HCEC 1CT (cell line): ENCODE measurements around the gene LAMTOR2.
"Not testable (repeated sequence)": the region's sequence is repeated elsewhere in the genome, so short reads cannot be mapped to it uniquely, and the experiment has no call there.

Source experiments
- DNase-seq: peaks from one replicate; pipeline ENCODE4 v3.0.0-alpha.2; 2017

The LAMTOR2 gene

DNA sequence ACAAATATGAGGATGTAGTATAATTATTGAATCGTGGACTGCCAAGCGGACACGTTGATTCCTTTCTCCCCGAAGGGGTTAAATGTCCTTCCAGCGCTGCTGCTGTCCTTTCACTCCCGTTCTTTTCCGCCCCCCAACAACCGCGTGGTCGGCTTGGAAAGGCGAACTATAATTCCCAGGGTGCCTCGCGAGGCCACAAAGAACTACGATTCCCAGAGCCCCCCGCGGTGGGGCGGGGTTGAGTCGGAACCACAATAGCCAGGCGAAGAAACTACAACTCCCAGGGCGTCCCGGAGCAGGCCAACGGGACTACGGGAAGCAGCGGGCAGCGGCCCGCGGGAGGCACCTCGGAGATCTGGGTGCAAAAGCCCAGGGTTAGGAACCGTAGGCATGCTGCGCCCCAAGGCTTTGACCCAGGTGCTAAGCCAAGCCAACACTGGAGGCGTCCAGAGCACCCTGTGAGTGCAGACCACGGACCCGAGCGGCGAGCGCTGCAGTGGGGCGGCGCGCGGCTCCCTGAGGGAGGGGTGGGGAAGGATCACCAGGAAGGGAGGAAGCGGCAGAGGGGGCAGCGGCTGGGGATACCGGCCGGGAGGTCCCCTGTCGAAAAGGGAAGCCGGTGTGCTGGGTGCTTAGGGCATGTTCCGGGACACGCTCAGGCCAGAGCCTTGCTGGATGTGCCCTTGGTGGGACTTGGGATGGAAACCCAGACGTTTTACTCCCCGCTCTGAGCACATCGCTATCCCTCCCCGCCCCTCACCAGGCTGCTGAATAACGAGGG is at the start of gene LAMTOR2:
LAMTOR2 (plus strand) TSS at position 283 of the 781 bp plus-strand sequence; CDS start at position 391, 108 bp downstream.
- peak; percentile 97 for DNase-seq

- no peak for DNase-seq
Observed at GRCh38 chr1:156004843-156005584, 49.6 kb upstream of the LAMTOR2 start.

GRCh38 chr1:156006666-156007376 is 47.8 kb upstream of the LAMTOR2 start:
- no peak for DNase-seq

DNA sequence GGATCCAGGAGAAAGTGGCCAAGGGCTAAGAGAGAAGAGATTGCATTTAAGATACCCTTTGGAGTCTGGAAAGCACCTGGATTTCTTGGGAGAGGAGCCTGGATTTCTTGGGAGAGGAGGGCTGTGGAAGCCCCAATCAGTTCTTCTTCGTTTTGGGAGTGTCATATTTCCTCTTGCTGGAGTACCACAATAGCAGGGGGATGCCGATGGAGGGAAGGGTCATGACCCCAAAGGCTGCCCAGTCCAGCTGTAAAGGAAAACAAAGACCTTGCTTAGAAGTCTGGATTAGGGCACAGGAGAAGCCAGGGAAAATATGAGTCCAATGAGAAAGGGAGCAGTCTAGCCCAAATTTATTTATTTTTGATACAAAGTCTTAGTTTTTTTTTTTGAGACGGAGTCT is 45.2 kb upstream of the LAMTOR2 start:
- DNase-seq = no peak

GRCh38 chr1:156012051-156012817 is 42.3 kb upstream of the LAMTOR2 start:
- no peak for DNase-seq

DNA sequence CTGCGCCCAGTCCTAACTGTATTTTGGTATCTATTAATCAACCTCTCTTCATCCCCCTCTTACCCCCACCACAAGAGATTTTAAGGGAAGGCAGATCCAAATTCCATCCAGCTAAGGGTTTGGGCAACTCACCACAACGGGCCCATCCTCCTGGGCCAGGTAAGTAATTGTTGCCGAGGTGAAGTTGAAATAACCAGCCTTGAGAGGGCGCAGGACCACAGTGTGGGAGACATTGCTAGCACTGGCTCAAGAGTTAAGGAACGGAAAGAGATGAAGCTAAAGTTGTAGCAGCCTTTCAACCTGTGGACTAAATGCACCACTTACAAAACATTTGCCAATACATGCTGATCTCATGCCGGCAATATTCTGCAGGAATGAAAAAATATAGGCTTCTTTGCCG is 39.8 kb upstream of the LAMTOR2 start:
- DNase-seq = no peak

DNA sequence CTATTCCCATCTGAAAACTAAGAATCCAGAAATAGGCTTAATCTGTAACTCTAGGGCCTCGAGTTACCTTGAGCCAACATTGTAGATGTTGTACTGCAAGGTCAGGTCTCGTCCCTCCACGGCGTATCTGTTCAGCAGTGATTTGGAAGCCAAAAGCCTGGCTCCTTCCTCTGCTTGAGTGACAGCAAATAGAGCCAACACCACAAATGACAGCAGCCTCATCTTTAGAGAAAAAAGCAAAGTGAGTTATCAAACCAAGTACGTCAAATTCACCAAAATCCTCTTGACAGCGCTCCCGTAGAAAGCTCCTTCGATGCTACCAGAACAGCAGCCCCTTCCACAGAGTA is 34.7 kb upstream of the LAMTOR2 start:
- no peak for DNase-seq

DNA sequence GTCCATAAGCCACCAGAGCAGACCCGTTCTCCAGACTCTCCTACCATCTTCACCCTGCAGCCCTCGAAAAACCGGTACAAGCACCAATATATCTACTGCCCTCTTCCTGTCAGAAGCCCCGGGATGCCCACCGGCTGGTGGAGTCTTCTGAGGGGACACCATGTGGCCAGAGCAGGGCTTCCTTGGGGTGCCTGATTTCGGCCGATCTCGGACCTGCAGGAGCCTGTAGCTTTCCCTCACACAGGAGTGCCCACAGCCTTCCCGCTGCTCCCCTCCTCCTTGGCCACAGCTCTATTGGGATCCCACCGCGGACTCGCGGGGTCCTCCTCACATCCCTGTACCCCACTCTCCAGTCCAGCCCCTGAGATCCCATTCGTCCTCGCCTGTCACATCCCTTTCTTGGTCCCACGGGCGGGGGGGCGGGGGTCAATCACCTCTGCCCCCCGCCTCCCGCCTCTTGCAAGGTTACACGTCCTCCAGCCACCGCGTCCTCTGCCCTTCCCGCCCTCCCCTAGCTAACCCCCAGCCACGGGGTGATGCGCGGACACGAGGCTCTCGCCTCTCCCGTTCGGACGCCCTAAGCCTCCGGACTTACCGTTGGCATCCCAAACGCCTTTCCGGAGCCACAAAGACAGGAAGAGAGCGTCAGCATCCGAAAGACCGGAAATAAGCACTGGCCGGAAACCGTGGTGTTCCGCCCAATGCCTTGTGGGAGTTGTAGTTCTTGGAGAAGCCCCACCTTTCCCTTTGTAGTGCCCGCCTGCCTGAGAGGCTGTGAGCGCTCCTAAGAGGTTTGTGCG is 34.1 kb upstream of the LAMTOR2 start, which contains the start of gene SSR2:
SSR2 (minus strand) TSS at position 659 of the 800 bp plus-strand sequence. CDS start 784 bp downstream, outside the sequence.
- DNase-seq = peak; percentile 91

GRCh38 chr1:156021093-156021428 is 33.5 kb upstream of the LAMTOR2 start:
- DNase-seq = no peak

GRCh38 chr1:156021954-156022353 is 32.6 kb upstream of the LAMTOR2 start:
- DNase-seq = no peak

- no peak for DNase-seq
Observed at GRCh38 chr1:156024801-156025200, 29.8 kb upstream of the LAMTOR2 start.

- DNase-seq = peak; percentile 31
Observed at GRCh38 chr1:156025876-156026275, 28.7 kb upstream of the LAMTOR2 start.

DNA sequence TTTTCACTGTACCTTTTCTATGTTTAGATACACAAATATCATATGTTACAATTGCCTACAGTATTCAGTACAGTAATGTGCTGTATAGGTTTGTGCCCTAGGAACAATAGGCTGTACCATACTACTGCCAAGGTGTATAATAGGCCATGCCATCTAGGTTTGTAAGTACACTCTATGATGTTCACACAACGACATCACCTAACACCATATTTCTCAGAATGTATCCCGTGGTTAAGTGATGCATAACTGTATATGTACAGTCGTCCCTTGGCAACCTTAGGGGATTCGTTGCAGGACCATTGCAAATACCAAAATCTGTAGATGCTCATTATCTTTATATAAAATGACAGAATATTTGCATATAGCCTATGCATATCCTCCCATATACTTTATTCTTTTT is 28.0 kb upstream of the LAMTOR2 start:
- DNase-seq = no peak

GRCh38 chr1:156033011-156033410 is 21.6 kb upstream of the LAMTOR2 start:
- no peak for DNase-seq

DNA sequence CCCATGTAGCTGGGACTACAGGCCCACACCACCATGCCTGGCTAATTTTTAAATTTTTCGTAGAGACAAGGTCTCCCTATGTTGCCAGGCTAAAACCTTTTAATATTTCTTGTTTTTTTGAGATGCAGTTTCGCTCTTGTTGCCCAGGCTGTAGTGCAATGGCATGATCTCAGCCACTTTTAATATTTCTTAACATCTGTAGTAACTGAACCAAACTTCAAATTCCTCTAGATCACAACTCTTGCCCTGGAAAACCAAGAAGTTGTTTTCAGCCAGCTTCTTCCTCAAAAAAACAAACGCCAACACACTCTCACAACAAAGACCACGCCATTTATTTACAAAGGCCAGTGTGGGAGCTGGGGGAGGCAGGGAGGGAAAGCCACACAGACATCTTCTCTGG is 19.6 kb upstream of the LAMTOR2 start:
- DNase-seq = not testable (repeated sequence)

DNA sequence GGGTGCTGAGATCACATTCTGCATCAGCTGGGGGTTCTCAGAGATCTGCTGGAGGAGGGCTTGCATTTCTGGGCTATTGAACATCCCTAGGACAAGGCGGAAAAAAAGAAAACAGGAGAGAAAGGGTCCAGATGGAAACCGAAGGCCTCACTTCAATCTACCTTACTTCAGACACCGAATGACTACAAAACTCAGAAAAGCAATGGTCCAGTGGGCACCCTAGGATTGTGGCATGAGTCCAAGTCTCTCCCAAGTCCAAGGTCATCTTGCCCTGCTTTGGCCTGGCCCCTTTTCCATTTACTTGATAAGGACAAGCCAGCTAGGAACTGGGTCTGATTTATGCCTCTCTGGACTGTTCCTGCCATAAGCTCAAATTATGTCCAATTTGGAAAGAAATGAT is 11.8 kb upstream of the LAMTOR2 start:
- no peak for DNase-seq

DNA sequence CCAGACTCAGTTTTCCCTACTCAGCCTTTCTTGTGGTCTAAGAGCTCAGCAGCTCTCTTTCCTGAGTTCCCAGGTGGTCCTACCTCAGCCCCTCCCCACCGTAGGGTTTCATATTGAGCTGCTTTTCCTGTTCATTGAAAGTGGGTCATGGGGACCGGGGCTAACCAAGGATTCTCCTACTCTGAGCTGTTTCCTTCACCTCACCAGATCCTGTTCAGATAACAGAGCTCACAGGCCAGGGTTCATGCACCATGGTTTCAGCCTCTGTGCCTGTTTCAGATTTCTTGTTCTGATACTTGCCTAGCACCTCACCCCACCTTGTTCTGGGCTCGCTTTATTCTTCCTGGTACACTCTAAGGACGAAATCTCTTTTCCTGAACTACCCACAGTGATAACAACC is 9.5 kb upstream of the LAMTOR2 start:
- DNase-seq = no peak

- DNase-seq = no peak
Observed at GRCh38 chr1:156048663-156049258, 5.8 kb upstream of the LAMTOR2 start.

GRCh38 chr1:156050376-156050775 is 4.2 kb upstream of the LAMTOR2 start:
- no peak for DNase-seq

GRCh38 chr1:156051011-156051725 is 3.4 kb upstream of the LAMTOR2 start:
- DNase-seq = no peak
